ENCODE measurements around the gene FAM124A.

The FAM124A gene

DNA sequence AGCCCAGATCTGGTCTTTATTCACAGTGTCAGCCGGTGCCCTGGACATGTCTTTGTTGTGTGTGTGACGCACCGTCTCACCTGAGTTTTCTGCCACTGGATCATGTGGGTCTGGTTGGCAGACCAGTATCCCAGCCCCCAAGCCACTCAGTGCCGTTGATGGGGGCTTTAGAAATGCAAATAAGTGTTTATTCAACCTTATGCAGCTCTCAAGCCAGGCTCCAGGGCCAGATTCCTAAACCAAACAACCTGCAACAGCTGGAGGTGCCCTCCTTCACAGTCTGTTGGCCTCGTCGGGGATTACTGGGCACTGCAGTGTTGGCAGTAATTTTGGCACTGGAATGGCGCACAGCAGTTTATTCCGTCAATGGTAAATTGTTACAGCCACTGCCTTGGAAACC lies 21.6 kb downstream of the FAM124A start:
- no peak for DNase-seq

DNA sequence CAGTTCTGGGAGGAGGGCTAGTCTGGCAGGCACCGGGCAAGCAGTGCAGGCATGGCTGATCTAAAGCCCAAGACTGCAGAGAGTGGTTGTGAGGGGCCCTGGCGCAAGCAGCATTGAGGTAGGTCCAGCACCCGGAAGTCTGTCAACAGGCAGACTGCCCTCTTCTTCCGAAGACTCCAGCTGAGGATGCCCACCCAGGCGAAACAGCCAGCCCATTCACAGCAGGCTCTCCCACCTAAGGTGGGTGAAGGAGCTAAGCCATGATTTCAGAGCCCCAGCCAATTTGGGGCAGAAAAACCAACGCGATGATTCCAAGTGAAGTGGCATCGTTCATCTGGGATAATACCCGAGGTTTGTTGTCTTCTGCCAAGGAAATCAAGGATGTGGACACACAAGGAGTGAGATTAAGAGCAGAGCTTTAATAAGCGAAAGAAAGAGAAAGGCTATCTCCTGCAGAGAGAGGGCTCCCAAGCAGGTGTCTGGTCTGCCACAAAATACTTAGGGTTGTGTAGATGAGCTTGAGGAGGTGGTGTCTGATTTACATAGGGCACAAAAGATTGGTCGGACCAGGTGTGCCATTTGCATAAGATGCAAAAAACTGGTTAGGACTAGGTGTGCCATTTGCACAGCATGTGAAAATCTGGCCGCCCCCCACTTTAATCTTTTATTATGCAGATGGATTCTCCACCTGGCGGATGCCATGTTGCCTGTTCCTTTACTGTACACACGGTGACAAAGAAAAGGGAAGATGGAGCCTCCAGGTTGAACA lies 22.6 kb downstream of the FAM124A start:
- no peak for DNase-seq

DNA sequence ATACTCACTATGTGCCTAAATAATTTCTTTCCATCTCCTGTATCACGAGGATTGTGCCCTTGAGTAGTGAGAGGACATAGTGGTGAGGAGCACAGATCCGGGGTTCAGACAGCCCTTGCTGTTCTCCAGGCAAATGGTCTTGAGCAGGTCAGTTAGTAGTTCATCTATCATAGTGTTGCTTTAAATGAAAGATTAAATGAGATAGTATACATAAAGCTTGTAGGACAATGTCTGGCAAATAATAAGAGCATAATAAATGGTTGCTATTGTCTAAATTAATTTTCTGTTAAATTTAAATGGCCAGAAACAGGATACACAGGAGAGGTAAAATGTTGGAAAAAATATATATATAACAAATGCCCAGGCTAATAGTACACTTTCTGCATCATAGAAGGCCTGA lies 23.4 kb downstream of the FAM124A start:
- DNase-seq, result no peak

DNA sequence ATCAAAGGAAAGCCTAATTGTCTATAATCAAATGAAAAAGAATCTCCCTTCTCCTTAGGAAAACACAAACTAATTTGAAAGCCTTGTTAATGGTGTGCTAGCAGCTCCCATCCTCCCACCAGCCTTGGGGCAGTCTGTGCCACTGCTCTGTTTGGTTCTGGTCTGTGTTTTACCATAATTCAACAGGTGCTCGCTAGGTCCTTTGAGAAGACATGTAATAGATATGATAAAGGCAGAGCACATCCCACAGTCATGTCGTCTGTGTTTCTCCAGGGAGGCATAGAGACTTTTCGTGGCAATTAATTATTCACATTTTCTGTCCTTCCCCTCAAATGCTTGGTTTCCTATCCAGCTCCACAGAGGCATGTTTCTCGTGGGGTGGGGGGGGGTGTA lies 23.8 kb downstream of the FAM124A start:
- no peak for DNase-seq

DNA sequence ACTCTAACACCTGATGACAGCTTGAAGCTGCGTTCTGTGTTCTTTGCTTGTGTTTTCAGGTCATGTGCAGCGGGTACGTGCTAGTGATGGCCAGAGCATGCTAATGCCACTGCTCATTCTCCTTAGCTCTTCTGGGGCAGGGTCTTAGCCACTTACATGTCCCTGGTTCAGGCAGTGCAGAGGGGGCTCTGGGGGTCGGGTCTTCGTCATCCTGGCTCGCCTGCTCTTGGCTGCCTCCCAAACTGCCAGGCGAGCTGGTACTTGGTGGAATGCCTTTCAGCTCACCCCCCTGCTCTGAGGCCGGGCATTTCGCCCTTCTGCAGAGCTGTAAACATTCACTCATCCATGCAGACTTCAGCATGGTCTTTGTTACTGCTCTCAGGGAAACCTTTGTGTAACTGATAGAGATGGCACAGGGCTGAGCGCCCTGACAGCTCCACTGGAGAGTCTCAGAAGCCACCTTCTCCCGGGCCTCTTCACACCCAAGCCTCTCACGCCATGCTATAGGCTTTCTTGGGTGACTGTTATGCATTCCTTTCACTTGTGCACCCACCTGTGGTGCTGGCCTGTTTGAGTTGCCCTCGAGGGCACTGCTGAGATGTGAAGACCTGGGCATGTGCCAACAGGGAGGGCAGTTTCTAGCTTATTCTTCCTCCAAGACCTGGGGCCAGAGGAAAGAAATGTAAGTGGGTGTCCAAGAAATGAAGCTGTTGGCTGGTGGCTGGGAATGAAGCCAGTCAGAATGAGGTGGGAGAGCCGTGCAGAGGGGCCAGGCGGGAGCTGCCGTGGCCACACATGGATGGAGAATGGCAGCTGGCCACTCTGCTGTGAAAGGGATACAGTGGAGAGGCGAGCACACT lies 24.4 kb downstream of the FAM124A start:
- DNase-seq, result no peak

DNA sequence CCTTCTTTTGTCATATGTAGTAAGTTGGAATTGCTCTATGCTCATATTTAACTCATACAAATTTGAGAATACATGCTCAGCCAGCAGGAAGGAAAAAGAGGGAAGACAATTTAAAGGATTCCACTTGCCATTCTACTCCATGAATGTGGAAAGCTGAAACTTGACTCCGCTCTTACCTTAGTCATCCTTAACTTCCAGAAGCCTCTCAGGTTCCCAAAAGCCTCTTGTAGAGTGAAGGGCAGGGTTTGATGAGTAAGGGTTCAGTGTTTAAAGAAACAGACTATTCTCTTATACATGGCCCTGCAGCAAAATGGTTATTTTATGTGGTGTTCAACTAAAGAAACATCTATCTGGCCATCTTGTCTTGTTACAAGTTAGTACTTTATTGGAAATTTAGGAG lies 27.1 kb downstream of the FAM124A start:
- DNase-seq, result no peak

DNA sequence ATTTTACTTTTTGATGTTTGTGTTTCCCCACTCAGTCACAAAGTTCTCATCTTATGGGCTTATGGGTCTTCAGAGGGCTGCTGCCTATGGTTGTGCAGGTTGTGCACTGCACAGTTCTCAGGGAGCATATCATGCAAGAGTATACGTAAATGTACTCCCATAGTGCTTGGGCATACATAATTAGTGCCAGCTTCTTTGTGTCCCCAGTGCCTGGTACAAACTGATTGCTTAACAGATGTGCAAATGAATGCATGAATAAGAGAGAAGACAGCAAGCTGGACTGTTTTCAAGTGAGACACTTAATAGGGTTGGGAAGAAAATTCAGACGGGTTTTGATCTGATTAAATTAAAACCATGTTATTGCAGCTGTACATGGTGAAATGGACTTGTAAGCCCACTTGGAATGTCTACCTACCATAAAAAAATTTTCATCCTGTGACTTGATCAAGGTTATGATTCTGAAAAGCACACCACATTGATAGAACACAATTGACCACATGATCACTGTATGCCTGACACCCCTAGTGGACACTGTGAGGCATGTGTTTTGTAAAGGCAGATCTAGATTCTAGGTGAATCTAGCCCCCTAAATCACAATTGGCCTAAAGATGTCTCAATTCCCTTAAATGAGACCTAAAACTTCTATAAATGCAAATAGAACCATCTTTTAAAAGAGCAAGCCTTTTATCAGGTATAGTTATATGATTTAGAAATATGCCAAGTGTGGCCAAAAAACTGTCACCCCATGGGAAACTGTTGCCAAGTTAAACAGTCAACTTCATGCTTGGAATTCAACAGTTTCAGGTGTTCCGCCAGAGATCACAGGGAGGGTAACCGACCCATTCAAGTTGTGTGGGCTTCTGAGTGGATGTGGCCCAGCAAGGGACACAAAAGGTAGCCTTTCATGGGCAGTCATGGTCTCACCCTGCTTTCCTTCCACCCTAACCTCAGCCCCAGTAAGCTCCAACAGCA lies 27.9 kb downstream of the FAM124A start:
- DNase-seq, result no peak

DNA sequence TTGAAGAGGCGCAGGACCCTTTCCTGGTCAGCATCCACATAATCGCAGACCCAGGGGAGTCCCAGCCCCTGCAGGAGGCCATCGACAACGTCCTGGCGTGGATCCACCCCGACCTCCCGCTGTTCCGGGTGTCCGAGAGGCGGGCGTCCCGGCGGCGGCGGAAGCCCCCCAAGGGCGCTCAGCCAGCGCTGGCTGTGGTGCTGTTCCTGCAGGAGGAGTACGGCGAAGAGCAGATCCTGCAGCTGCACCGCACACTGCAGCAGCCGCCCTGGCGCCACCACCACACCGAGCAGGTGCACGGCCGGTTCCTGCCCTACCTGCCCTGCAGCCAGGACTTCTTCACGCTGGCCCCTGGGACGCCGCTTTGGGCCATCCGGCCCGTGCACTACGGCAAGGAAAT lies 29.3 kb downstream of the FAM124A start:
- no peak for DNase-seq

DNA sequence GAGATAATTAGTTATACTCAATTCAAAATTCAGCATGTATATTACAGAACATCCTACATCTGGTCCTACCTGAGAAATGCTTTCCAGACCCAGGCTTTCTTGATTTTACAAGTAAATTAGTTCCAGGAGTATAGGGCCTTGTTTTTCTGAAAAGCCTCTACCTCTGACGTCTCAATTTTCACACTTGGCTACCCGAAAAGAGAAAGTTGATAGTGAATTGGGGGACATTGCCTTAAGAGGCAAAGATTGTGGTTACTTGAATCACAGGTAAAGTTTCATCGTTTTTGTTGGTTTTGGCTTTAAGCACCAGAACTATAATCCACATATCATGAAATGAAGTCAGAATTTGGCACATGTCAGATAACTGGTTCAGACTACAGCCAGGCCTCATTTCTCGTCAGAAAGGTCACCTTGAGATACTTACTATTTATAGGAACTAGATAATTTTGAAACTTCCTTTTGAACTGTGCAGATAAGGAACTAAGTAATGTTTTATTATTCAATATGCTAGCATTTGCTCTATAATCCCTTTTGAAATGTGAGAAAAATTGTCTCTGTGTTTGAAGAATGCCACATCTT lies 30.8 kb downstream of the FAM124A start:
- no peak for DNase-seq

DNA sequence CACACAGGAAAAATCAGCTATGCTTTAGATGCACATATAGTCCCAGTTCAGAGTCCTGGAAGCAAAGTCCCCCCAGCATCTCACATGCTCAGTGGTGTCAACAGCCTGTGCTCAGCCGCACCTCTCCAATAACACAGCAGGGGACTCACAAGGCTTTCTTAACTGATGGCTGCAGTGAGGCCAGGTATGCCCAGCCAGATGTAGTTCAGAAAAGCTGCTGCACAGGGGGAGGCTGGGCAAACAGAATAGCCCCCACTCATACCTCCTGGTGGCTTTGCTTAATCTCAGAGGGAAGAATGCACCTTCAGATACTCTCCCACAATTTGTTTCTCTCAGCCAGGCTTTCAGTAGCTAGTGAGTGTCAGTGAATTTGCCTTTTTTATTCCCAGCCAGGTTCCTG lies 33.4 kb downstream of the FAM124A start:
- DNase-seq, result no peak

DNA sequence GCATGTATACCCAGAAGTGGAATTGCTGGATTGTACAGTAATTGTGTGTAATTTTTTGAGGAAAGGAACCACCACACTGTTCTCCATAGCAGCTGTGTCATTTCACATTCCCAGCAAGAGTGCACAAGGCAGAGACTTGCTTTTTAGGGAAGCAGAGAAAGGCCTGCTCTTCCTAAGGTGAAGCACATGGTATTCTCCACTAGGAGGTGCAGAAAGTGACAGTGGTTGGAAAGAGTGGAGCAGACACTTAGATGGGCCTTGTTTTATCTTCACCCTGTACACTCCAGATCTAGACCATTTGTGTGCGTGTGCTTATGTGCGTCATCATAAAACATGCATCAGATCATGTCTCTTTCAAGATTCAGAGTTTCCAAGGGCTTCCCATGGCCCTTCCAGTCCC lies 35.0 kb downstream of the FAM124A start:
- no peak for DNase-seq

DNA sequence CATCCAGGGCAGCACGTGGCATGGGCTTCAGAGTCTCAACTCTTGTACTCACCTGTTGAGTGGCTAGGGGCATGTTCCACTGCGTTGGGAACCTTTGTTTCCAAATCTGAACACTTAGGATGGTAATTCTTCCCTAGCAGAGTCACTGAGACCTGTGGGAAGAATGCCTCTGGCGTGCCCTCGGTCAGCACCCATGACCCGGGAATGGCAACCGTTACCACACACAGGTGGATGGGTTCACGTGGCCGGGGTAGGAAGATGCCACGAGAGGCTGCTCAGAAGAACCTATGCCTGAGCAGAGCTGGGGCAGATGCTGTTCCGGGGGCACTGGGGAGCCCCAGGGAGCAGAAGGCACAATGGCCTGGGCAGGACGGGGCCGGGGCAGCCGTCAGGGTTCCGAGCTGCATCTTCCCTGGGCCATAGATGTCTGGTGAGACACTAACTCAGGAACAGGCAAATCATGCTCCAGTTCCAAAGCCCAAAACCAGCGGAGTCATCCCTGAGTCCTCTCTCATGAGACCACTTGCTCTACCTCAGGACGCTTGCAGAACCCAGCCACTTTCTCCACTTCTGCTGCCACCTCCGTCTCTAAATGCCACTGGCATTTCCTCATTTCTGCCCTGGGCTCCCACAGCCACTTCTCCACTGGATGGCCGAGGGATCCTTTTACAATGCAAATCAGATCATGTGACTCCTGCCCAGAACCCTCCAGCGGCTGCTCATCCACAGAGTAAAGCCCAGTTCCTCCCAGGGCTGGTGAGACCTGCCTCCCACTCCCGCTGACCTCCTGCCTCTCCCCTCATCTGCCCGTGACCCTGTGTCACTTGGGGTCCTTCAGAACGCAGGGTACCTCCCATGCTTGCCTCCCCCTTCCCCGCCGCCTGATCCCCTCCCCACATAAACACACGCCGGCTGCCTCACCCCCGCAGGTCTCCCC lies 36.7 kb downstream of the FAM124A start:
- DNase-seq, result no peak

DNA sequence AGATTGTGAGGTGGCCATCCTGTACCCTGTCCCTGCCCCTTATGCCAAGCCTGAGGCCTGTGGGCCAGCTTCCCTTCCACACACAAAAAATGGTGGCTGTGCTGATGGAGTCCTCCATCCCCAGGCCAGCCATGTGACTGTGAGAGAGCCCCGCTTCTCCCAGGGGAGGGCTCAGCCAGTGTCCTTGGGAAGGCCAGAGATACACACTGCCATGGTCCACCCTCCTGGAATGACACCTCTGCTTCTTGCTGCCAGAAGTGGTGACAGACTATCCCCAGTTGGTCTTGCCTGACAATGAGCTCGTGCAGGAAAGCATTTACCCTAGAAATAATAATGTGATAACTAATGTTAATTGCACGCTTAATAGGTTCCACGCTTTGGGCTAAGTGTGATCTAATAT lies 38.0 kb downstream of the FAM124A start:
- DNase-seq, result no peak

DNA sequence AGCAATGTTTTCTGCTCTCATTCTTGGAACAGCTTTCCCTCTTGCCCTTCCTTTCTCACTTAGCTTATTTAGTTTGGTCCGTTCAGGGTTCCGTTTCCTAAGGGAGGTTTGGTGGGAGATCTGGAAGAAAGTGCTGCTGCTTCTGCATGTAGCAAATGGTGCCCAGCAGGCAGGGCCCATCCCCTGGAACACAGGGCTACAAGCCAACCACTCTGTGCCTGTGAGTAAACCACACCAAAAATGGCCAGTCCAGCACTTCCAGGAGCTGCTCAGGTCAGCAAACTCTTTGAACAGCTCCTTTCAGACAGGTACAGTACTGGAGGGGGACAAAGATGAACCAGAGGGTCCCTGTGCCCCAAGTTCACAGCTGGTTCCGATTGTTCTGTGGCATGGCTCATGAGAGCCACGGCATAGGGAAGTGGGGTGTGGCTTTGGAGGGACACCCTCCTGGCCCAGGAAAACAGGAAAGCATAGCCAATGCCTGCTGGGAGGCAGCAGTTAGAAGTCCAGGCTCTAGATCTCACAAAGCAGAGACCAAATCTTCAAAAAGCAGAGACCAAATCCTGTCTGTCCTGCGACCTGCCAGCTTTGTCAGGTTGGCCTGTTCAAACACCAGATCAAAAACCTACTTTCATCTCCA lies 39.5 kb downstream of the FAM124A start:
- DNase-seq, result no peak

DNA sequence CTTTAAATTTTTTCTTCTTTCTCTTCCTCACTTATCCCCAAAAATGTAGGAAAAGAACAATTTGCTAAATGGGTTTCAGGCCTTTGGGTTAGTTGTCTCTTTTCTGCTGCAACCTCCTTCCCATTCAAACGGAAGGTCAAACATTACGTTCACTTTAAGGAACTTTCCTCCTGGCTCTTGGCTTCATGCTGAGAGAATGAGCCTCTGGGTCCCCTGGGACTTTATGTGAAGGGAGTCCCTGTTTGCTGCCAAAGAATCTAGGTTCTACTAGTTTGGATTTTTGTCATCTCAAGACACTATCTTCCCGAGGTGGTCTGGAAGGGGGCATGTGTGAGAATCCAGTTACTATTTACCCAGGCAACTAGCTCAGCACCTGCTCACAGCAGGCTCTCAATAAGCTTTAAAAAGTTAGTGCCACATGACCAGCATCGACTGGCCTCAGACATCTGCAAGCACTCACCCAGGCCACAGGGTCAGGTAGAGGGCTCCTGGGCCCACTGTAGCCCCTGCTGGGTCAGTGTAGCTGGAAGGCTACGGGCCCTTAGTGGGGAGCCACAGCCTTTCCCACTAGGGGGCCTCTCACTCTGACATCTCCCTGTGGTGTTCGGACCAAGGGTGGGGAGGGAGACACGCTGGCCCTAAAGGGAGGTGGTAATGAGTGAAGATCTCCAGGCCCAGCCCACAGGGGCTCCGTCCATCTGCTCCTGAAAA lies 40.5 kb downstream of the FAM124A start:
- no peak for DNase-seq

DNA sequence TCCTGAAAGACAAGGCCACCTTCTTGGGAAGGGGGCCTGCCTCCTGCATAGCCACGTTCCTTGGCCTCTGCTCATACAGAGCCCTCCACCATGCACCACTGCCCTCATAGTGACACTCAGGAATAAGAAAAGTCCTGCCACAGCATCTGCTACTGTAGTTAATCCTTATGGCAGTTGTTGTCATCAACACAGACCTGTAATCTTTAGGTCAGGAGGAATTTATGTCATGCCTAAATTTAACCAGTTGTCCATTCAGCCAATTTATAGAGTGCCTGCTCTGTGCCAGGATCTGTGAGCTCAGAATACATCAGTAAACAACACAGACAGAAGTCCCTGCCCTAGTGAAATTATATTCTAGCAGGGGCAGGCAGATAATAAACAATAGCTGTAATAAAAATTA lies 44.4 kb downstream of the FAM124A start:
- DNase-seq, result no peak

DNA sequence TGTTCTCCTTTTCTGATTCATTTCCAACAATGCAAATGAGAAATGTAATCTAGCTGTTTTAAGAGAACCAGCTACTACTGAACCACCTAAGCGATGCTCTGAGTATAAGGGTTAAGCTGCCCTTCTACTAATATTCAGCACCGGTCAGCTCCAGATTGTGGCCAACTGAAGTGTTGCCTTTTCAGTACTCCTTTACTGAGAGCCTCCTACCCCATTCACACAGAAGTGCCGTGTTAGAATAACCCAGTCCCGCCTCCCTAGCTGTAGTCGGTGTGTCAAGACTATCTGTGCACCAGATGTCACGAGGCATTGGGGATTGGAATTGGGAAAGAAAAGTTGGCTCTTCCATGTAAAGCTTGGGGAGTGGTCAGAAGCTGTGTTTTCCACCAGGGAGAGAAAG lies 45.4 kb downstream of the FAM124A start:
- DNase-seq, result no peak

DNA sequence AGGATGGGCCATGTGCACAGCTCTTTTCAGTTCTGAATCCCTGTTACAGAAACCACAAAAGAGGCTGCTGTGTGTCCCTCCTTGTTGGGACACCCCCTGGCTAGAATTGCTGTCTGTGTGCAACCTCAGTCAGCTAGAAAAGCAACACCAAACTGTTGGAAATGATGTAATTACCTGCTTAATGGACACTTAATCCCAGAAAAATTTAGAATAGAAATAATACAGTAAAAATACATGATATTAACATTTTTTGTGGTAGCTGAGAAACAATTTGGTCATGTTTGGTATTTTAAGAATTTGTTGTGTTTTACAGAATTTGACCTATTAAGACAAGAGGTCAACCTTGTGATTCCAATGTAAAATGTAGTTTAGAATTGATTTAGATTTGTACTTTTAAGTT lies 46.8 kb downstream of the FAM124A start:
- no peak for DNase-seq

DNA sequence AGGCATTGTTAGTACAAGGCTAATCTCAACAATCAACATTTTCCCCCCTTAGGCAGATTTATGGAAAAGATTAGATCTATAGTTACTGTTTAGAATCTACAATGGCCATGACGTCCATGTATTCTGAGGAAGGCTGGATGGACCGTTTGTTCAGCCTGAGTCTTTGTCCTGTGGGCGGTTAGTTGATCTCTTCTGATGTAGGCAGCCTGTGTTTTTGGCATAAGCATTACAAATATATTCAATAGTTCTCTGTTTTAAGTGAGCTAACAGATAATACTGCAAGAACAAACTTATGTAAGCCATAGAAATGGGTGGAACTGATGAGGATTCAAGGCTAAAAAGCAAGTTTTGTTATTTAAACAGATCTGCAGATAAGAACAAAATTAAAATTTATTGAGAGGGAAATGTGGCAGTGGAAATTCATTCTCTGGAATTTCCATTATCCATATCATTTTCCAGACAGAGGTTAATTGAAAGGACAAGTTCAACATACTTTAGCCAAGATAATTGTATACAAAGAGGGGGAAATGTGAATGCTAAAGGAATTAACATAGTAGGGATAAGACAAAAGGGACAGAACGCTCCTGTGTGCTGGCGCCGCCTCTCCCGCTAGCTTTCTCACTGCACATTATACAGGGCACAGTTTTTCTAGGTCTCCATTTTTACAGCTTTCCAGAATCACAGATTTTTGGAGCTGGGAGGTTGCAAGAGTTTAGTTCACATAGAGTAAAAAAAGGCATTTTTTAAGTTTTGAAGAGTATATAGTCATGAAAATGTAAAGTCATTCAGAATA lies 48.6 kb downstream of the FAM124A start:
- no peak for DNase-seq

Measured in amniotic stem cell (primary cell).